ENCODE results near the gene ANAPC10.

Gene ANAPC10

GRCh38 chr4:145097821-145098674, at the start of gene ANAPC10, which contains the start of gene ABCE1:
ANAPC10 (minus strand) TSS chr4:145098196; CDS start chr4:145096099, 2,097 bp downstream.
ABCE1 (plus strand) TSS chr4:145098311; CDS start chr4:145104413, 6,102 bp downstream.
- DNase-seq = peak; percentile 95

GRCh38 chr4:145136219-145136618, 38.2 kb upstream of the ANAPC10 start:
- DNase-seq = peak; percentile 18

- DNase-seq = no peak
Measured at GRCh38 chr4:145132511-145133098, 34.6 kb upstream of the ANAPC10 start.

GRCh38 chr4:145131848-145132247, 33.9 kb upstream of the ANAPC10 start:
- no peak for DNase-seq

GRCh38 chr4:145130788-145131399, 32.9 kb upstream of the ANAPC10 start:
- DNase-seq = no peak

GRCh38 chr4:145130130-145130529, 32.1 kb upstream of the ANAPC10 start:
- no peak for DNase-seq

GRCh38 chr4:145125396-145125795, 27.4 kb upstream of the ANAPC10 start:
- no peak for DNase-seq

- no peak for DNase-seq
Measured at GRCh38 chr4:145108128-145108527, 10.1 kb upstream of the ANAPC10 start.

GRCh38 chr4:145107126-145107525, 9.1 kb upstream of the ANAPC10 start:
- DNase-seq = no peak

- no peak for DNase-seq
Measured at GRCh38 chr4:145103496-145103895, 5.5 kb upstream of the ANAPC10 start.

- DNase-seq = no peak
Measured at GRCh38 chr4:145102619-145103018, 4.6 kb upstream of the ANAPC10 start.

- DNase-seq = no peak
Measured at GRCh38 chr4:145101091-145101490, 3.1 kb upstream of the ANAPC10 start.

- DNase-seq = no peak
Measured at GRCh38 chr4:145099653-145100052, 1.7 kb upstream of the ANAPC10 start.

GRCh38 chr4:145098675-145099037, 660 bp upstream of the ANAPC10 start:
- DNase-seq = peak; percentile 60

GRCh38 chr4:145097331-145097820, 620 bp downstream of the ANAPC10 start:
- DNase-seq = peak; percentile 3

- DNase-seq = no peak
Measured at GRCh38 chr4:145093638-145094037, 4.4 kb downstream of the ANAPC10 start.

- no peak for DNase-seq
Measured at GRCh38 chr4:145090380-145090779, 7.6 kb downstream of the ANAPC10 start.

GRCh38 chr4:145083891-145084605, 13.9 kb downstream of the ANAPC10 start:
- no peak for DNase-seq

- no peak for DNase-seq
Measured at GRCh38 chr4:145081756-145082155, 16.2 kb downstream of the ANAPC10 start.

- DNase-seq = no peak
Measured at GRCh38 chr4:145076469-145076855, 21.5 kb downstream of the ANAPC10 start.

- no peak for DNase-seq
Measured at GRCh38 chr4:145075742-145076468, 22.1 kb downstream of the ANAPC10 start.

- no peak for DNase-seq
Measured at GRCh38 chr4:145071560-145071959, 26.4 kb downstream of the ANAPC10 start.

All from CD4-positive, alpha-beta T cell treated with Interleukin-21 for 1 hour (primary cell).